Muscle layer of colon (tissue), 2 donors: ENCODE measurements around the gene CNIH3.
"Not testable (repeated sequence)": the region's sequence is repeated elsewhere in the genome, so short reads cannot be mapped to it uniquely, and the experiment has no call there.

Experiments used
- H3K27ac ChIP-seq: one replicate; pipeline ENCODE4 v1.7.0; 2013; ENCODE audit warnings: low read depth, mild to moderate bottlenecking, low read length, moderate library complexity
- H3K27me3 ChIP-seq, 2 donors: one replicate each; pipeline ENCODE4 v1.7.0; 2013; ENCODE audit warnings: low read length in 2 of 2, mild to moderate bottlenecking in 2 of 2; ENCODE audit not compliant: insufficient read depth in 2 of 2, control insufficient read depth in 1 of 2
- H3K36me3 ChIP-seq: one replicate; pipeline ENCODE4 v1.7.0; 2013; ENCODE audit warnings: mild to moderate bottlenecking, low read length; ENCODE audit not compliant: insufficient read depth
- H3K4me1 ChIP-seq: one replicate; pipeline ENCODE4 v1.7.0; 2013; ENCODE audit warnings: mild to moderate bottlenecking, low read length; ENCODE audit not compliant: insufficient read depth
- H3K4me3 ChIP-seq, 2 donors: one replicate each; pipeline ENCODE4 v1.7.0; 2013; ENCODE audit warnings: low read length in 2 of 2, low read depth in 1 of 2, mild to moderate bottlenecking in 1 of 2, moderate library complexity in 1 of 2
- H3K9ac ChIP-seq: one replicate; pipeline ENCODE4 v1.7.0; 2013; ENCODE audit warnings: low read length
- H3K9me3 ChIP-seq: one replicate; pipeline ENCODE4 v1.7.0; 2013; ENCODE audit warnings: mild to moderate bottlenecking, low read length
- donor health status: abdominal sarcoma.
- donor health status: Adenocarcinoma of cecum.

Gene CNIH3

GRCh38 chr1:224615861-224616755, at the start of gene CNIH3:
TSS of gene CNIH3 (plus strand) at chr1:224616317. CDS start at chr1:224617175, 858 bp downstream.
- Histone ChIP-seq H3K9me3 (no peaks in the 10 kb centered on the region), H3K27ac (no peak within 1 kb of the TSS), H3K9ac (no peak within 1 kb of the TSS), H3K36me3 (no peaks in the 10 kb centered on the region), H3K4me1 (peaks cover 4% of the 10 kb centered on the region), H3K4me3 (no peak within 1 kb of the TSS), H3K27me3 (peaks cover 15 to 34% of the 10 kb centered on the region in 2 donors)

DNA sequence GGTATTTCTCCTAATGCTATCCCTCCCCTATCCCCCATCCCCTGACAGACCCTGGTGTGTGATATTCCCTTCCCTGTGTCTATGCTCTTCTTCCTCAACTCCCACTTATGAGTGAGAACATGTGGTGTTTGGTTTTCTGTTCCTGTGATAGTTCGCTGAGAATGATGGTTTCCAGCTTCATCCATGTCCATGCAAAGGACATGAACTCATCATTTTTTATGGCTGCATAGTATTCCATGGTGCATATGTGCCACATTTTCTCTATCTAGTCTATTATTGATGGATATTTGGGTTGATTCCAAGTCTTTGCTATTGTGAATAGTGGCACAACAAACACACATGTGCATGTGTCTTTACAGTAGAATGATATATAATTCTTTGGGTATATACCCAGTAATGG, 49.6 kb upstream of the CNIH3 start:
- not testable (repeated sequence) for H3K9ac ChIP-seq, H3K27me3 ChIP-seq, H3K36me3 ChIP-seq, H3K4me1 ChIP-seq, H3K4me3 ChIP-seq, H3K9me3 ChIP-seq, H3K27ac ChIP-seq

DNA sequence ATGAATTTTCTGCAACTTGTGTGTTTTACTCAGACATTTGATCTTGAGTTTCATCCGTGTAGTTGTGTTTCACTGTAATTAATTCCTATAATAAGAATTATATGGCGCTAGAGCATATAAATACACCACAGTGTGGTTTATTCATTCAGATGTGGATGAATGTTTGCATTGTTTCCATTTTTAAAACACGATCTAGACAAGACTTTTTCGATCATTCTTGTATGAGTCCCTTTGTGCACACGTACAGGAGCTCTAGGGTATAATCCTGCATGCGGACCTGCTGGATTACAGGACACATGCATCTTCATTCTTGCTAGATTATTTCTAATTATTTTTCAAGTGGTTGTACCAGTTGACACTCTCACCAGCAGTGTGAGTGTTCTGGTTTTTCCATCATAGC, 46.8 kb upstream of the CNIH3 start:
- Histone ChIP-seq H3K4me3 (no peak overlapping the region), H3K9me3 (no peaks in the 10 kb centered on the region), H3K36me3 (no peaks in the 10 kb centered on the region), H3K27ac (no peak overlapping the region), H3K27me3 (no peaks in the 10 kb centered on the region), H3K9ac (no peak overlapping the region), H3K4me1 (no peaks in the 10 kb centered on the region)

DNA sequence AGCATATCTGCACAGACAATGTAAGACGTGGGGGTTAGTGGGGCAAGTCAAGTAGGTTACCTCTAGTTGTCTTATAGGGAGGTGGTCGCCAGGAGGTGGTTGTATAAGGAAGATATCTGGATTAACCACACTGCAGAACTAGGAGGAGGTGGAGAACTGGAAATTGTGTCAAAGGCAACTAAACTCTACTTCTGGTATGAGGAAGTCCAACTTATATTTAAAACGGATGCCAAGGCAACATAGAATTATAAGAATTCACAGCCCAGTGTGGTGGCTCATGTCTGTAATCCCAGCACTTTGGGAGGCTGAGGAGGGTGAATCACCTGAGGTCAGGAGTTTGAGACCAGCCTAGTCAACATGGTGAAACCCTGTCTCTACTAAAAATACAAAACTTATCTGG, 44.1 kb upstream of the CNIH3 start:
- H3K27me3 ChIP-seq, H3K27ac ChIP-seq, H3K4me1 ChIP-seq, H3K9me3 ChIP-seq, H3K36me3 ChIP-seq, H3K4me3 ChIP-seq, H3K9ac ChIP-seq: not testable (repeated sequence)

GRCh38 chr1:224579526-224579925, 36.6 kb upstream of the CNIH3 start:
- Histone ChIP-seq H3K4me3 (no peak overlapping the region), H3K9me3 (no peaks in the 10 kb centered on the region), H3K27me3 (no peaks in the 10 kb centered on the region), H3K9ac (no peak overlapping the region), H3K27ac (no peak overlapping the region), H3K36me3 (no peaks in the 10 kb centered on the region), H3K4me1 (no peaks in the 10 kb centered on the region)

- H3K36me3 ChIP-seq: no peaks in the 10 kb centered on the region
- H3K4me1 ChIP-seq: no peaks in the 10 kb centered on the region
- no peaks in the 10 kb centered on the region for H3K27me3 ChIP-seq
- H3K9ac ChIP-seq: no peak overlapping the region
- no peaks in the 10 kb centered on the region for H3K9me3 ChIP-seq
- H3K27ac ChIP-seq: no peak overlapping the region
- H3K4me3 ChIP-seq: no peak overlapping the region
These were observed 36.1 kb upstream of the CNIH3 start for GRCh38 chr1:224580006-224580405.

GRCh38 chr1:224582041-224582440, 34.1 kb upstream of the CNIH3 start:
- H3K27ac ChIP-seq: no peak overlapping the region
- H3K36me3 ChIP-seq: no peaks in the 10 kb centered on the region
- H3K9ac ChIP-seq: no peak overlapping the region
- no peak overlapping the region for H3K4me3 ChIP-seq
- H3K9me3 ChIP-seq: no peaks in the 10 kb centered on the region
- no peaks in the 10 kb centered on the region for H3K27me3 ChIP-seq
- no peaks in the 10 kb centered on the region for H3K4me1 ChIP-seq

GRCh38 chr1:224583774-224584173, 32.3 kb upstream of the CNIH3 start:
- Histone ChIP-seq H3K9me3 (no peaks in the 10 kb centered on the region), H3K4me3 (no peak overlapping the region), H3K9ac (no peak overlapping the region), H3K27me3 (no peaks in the 10 kb centered on the region), H3K4me1 (no peaks in the 10 kb centered on the region), H3K36me3 (no peaks in the 10 kb centered on the region), H3K27ac (no peak overlapping the region)

DNA sequence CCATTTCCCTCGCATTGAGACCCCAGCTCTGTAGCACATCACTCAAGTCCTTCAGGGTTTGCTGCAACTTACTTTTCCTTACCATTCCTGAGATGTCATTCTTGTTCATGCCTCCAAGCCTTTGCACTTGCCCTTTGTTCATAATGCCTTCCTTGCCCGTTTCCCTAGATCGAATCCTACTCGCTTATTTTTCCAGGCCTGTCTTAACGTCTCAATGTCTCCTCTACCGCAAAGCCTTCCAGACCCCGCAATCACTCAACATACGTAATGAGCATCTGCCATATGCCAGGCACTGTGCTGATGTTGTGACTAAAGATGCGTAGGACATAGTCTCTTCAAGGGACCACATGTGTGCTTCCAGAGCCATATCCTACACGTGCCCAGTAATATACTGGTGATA, 31.1 kb upstream of the CNIH3 start:
- no peak overlapping the region for H3K27ac ChIP-seq
- no peaks in the 10 kb centered on the region for H3K4me1 ChIP-seq
- no peak overlapping the region for H3K4me3 ChIP-seq
- H3K36me3 ChIP-seq: no peaks in the 10 kb centered on the region
- H3K27me3 ChIP-seq: no peaks in the 10 kb centered on the region
- H3K9me3 ChIP-seq: no peaks in the 10 kb centered on the region
- no peak overlapping the region for H3K9ac ChIP-seq

GRCh38 chr1:224587051-224587450, 29.1 kb upstream of the CNIH3 start:
- Histone ChIP-seq H3K4me3 (no peak overlapping the region), H3K36me3 (no peaks in the 10 kb centered on the region)

GRCh38 chr1:224588515-224588914, 27.6 kb upstream of the CNIH3 start:
- Histone ChIP-seq H3K27ac (no peak overlapping the region), H3K27me3 (no peaks in the 10 kb centered on the region), H3K36me3 (no peaks in the 10 kb centered on the region), H3K4me3 (no peak overlapping the region), H3K9me3 (no peaks in the 10 kb centered on the region), H3K4me1 (no peaks in the 10 kb centered on the region), H3K9ac (no peak overlapping the region)

More at GRCh38 chr1:224587051-224587450, 29.1 kb upstream of the CNIH3 start:
- Histone ChIP-seq H3K9ac (no peak overlapping the region), H3K4me1 (no peaks in the 10 kb centered on the region), H3K27me3 (no peaks in the 10 kb centered on the region), H3K27ac (no peak overlapping the region), H3K9me3 (no peaks in the 10 kb centered on the region)

DNA sequence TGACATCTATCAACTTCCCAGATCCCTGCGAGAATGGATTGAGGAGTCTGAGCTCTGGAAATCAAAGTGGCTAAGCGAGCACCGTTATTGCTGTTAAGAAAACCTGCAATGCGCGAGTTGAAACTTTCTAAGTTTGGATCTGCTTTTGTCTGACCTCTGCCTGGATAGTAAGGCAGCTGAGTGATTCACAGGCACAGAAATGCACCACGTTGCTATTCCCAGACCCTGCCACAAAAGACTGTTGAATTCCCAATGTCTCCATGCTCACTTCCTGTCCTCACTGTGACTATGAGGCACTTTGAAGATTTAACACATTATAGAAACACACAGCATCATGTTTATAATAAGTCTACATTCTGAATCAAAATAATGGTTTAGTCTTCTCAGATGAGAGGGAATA, 27.1 kb upstream of the CNIH3 start:
- Histone ChIP-seq H3K4me3 (no peak overlapping the region), H3K9me3 (no peaks in the 10 kb centered on the region), H3K9ac (no peak overlapping the region), H3K27ac (no peak overlapping the region), H3K36me3 (no peaks in the 10 kb centered on the region), H3K4me1 (no peaks in the 10 kb centered on the region), H3K27me3 (no peaks in the 10 kb centered on the region)
